AG09319 (cell line): Measurements from ENCODE around the gene CPZ.

Experiments
- DNase-seq: peaks from one replicate; pipeline ENCODE4 v3.0.0-alpha.2; 2010; ENCODE audit warnings: low read depth; ENCODE audit errors: extremely low read depth
- TF ChIP-seq, protein P1 (sequence below): IDR thresholded peaks from 2 replicates; pipeline ENCODE4 v1.5.1; 2011; ENCODE audit warnings: low read depth, mild to moderate bottlenecking, inconsistent platforms, low read length, moderate library complexity

CPZ gene

DNA sequence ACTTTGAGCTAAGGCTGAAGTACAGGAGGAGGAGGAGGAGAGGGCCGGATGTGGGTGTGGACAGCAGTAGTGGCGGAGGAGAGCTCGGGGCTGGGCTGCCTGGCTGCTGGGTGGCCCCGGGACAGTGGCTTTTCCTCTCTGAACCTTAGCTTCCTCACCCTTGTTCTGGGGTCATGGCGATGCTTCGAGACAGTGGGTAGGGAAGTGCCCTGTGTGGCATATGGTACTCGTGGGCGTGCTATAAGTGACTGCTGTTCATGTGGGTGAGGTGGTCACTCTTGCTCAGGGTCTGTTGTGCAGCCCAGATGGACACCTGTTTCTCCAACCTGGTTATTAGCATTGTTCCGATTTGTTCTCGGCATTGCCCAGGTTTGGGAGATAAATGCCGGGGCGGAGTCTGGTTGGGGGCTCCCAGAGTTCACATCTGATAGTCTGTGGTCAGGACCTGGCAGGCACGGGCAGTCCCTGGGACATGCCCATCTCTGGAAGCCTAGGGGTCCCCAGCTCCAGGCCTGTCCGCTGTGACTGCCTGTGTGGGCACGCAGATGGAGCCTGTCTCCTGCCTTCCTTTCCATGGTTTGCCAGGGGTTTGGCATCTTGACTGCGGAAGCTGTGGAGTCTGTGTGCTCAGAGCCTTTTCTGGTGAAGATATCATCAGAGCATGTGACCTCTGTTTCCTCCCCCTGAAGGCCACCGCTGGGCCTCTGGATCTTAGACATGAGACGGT lies 4.9 kb upstream of the CPZ start:
- DNase-seq, result no peak
- TF ChIP-seq, protein P1, sequence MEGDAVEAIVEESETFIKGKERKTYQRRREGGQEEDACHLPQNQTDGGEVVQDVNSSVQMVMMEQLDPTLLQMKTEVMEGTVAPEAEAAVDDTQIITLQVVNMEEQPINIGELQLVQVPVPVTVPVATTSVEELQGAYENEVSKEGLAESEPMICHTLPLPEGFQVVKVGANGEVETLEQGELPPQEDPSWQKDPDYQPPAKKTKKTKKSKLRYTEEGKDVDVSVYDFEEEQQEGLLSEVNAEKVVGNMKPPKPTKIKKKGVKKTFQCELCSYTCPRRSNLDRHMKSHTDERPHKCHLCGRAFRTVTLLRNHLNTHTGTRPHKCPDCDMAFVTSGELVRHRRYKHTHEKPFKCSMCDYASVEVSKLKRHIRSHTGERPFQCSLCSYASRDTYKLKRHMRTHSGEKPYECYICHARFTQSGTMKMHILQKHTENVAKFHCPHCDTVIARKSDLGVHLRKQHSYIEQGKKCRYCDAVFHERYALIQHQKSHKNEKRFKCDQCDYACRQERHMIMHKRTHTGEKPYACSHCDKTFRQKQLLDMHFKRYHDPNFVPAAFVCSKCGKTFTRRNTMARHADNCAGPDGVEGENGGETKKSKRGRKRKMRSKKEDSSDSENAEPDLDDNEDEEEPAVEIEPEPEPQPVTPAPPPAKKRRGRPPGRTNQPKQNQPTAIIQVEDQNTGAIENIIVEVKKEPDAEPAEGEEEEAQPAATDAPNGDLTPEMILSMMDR, result no peak

DNA sequence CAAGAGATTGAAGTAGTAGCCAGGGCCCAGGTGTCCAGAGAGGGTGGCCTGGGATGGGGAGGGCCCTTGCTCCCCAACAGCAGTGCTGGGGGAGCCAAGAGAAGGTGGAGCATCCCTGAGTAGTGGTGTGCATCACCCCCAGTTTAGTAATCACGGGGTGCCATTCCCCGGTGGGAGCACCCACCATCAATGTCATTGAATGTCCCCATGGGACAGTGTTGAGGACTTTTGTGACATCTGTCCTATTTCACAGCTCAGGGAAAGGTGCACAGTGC lies 4.4 kb upstream of the CPZ start:
- DNase-seq, result no peak
- TF ChIP-seq, protein P1, result no peak

DNA sequence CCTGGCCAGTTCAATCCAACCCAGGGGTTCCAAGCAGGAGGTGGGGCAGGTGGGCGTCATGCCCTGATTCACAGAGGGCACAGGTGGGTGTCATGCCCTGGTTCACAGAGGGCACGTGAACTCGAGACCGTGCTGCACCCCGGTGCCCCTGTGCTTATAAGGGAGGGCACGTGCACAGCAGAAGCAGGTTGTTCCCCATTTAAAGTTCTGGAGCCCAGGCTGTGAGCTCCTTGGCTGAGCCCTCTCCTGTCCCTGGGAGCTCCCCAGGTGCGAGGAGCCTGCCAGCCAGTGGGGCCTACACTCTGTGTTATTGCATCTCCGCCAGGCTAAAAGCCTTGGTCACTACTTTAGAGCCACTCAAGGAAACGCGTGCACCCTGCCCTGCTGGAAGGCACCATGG lies 3.2 kb upstream of the CPZ start:
- DNase-seq, result no peak
- TF ChIP-seq, protein P1, result no peak

DNA sequence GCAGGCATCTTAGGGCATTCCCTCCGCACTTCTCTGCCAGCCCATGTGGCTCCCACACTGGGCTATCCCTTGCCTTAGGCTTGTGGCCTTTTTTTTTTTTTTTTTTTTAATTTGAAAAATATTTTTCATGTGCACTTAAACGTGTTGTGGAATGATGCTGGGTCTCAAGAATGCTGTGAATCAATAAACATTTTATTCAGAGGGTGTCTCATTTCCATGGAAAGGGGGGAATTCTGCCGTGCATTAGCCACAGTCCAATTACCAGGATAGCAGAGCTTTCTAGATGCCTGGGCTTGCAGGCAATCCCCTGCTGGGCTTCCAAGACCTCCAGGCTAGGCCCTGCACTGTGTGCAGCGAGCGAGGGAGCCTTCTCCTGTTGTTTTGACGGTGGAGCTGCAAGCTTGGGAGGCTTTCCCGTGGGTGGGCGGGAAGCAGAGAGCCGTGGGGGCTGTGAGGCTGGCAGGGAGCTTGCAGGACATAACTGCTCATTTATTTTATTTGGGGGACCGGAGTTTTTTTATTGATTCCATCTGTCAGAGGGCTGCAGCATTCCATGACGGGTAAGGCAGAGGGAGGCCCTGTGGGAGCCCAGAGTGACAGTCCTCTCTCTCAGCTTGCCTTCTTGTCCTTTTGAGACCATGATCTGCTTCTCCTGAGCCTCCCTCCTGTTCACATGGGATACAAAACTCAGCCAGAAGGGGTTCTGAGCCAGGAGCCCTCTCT lies 2.6 kb upstream of the CPZ start:
- TF ChIP-seq, protein P1, result no peak
- DNase-seq, result peak; percentile 30

DNA sequence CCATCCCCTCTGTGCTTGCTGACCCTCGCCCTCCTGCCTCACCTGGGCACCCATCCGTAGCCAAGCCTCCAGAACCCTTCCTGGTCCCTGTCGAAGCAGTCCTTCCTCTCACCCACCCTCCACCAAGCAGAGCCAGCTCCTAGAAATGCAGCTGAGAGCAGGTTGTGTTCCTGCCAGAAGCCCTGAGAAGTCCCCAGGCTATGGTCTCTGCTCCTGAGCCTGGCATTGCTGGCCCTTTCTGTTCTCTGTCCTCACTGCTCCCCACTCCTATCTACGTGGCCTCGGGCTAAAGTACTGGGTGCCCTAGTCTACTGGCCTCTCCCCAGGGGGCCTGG lies 2.1 kb upstream of the CPZ start:
- TF ChIP-seq, protein P1, result no peak
- no peak for DNase-seq

DNA sequence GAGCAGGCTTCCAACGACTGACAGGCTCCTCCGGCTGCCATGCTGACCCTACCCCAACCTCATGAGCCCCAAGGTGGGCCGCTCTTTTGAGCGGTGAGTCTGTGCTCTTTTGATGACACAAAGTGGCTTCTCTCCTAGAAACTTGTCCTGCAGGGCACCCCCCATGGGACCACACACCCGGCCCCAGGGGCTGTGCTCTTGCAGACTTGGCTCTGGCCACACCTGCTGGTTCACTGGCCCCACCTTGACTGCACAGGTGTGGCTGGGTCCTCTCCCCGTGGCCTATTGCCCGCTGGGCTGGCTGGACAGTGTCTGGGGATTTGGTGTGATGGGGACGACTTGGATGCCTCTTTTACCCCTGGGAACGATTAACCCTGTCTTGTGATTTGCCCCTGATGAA lies 1.5 kb upstream of the CPZ start:
- TF ChIP-seq, protein P1, result no peak
- DNase-seq, result no peak

DNA sequence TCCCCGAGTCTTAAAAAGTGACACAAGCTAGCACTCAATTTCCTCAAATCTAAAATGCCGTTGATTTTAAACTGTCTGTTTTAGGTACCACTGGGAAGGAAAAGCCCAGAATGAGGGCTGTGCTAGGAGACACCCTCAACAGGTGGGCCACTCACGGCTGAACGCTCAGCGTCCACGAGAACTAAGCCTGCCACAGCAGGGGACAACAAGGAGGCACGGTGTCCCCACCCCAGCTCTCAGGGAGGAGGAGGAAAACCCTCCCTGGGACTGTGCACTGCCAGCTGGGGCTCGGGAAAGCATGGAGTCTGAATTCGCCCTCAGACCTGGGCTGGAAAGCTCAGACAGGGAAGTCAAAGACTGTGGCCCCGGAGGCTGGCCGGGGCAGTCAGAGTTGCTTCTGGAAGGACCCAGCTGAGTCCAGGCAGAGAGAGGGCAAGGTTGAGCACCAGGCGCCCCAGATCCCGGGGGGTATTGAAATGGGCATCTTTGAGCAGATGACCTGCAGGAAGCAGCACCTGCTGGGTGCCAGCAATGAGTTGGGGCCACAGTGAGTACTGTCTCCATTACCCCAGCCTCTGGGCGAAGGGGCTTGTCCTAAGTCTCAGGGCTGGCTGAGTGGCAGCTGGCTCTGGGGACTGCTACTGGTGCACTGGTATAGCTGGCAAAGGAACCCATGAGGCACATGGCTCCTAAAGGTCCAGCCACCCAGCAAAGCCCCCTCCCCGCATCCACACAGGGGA lies 769 bp upstream of the CPZ start:
- DNase-seq, result no peak
- TF ChIP-seq, protein P1, result no peak
